Heart right ventricle (tissue), 16 donors: Measurements from ENCODE around the gene ATF7. TPM values are rescaled to one million over a fixed set of nuclear protein-coding genes. Genes with fewer than 3 reads are reported as not detected.
A peak's percentile ranks its signal among the peaks of the same experiment; 100 is the strongest.
"Not testable (repeated sequence)": the region's sequence is repeated elsewhere in the genome, so short reads cannot be mapped to it uniquely, and the experiment has no call there.

Experiments
- ATAC-seq, 8 donors: fragments of 200-7000 bp; cut with Tn5 transposase; one replicate each; pipeline ENCODE4 v1.9.1; 2020; ENCODE audit warnings: mild to moderate bottlenecking in 8 of 8, moderate library complexity in 8 of 8, moderate number of reproducible peaks in 1 of 8
- DNase-seq, 2 donors: peaks; one replicate each; pipeline ENCODE4 v3.0.0-alpha.2; 2020
- H3K27ac ChIP-seq, 10 donors: fragments of 200-600 bp; sonication (generic) in 2 of 10; one replicate each; pipeline versions ENCODE4 v1.5.0 to v1.8.0; 2020 to 2022; ENCODE audit warnings: mild to moderate bottlenecking in 3 of 10
- H3K27me3 ChIP-seq, 7 donors: fragments of 200-600 bp; one replicate each; pipeline ENCODE4 v1.8.0; 2021 to 2022; ENCODE audit warnings: mild to moderate bottlenecking in 2 of 7
- H3K36me3 ChIP-seq, 9 donors: fragments of 200-600 bp; sonication (generic) in 1 of 9; one replicate each; pipeline versions ENCODE4 v1.5.0 to v1.8.0; 2020 to 2022; ENCODE audit warnings: mild to moderate bottlenecking in 2 of 9
- H3K4me1 ChIP-seq, 9 donors: fragments of 200-600 bp; sonication (generic) in 1 of 9; one replicate each; pipeline versions ENCODE4 v1.5.0 to v1.8.0; 2020 to 2022; ENCODE audit warnings: mild to moderate bottlenecking in 4 of 9
- H3K4me3 ChIP-seq, 10 donors: fragments of 200-600 bp; sonication (generic) in 2 of 10; one replicate each; pipeline versions ENCODE4 v1.5.0 to v1.8.0; 2020 to 2022; ENCODE audit warnings: mild to moderate bottlenecking in 7 of 10, moderate library complexity in 2 of 10
- H3K9me3 ChIP-seq, 11 donors: fragments of 200-600 bp in 10 of 11; sonication (generic) in 2 of 11; one replicate each; pipeline versions ENCODE4 v1.5.0 to v1.8.0; 2013 to 2022; ENCODE audit warnings: mild to moderate bottlenecking in 2 of 11, control low read depth in 1 of 11, moderate library complexity in 1 of 11
- WGBS, 2 donors: extraction: QIAGEN DNeasy Blood & Tissue Kit; methylation state at CpG; one replicate each; pipeline ENCODE4 v1.1.7; 2013; ENCODE audit warnings: inconsistent platforms in 1 of 2; 5-methylcytosine and 5-hydroxymethylcytosine counted together
- intact Hi-C, 10 donors: fragments of 100-400 bp; cut with DNase I; formaldehyde crosslinking; loops; one replicate each; pipeline versions ENCODE4 v1.11.1 to v1.14.2; 2022
- polyA plus RNA-seq, 2 donors: library from polyadenylated mRNA; stranded (reverse); fragments of 200-250 nt; gene quantifications; one replicate each; pipeline ENCODE4 v1.2.3, GENCODE V29; 2013
- total RNA-seq, 10 donors: library from RNA; stranded (reverse); fragmentation: NEBNext Ultra II Directional in 3 of 10; extraction: Animal tissue kit (Norgen Biotek cat#: 25700) in 3 of 10; gene quantifications; one replicate each; pipeline versions ENCODE4 v1.2.1 to v1.2.4, GENCODE V29; 2021 to 2023
- TF ChIP-seq, protein P1 (sequence below), 9 donors: fragments of 200-600 bp; sonication (generic) in 2 of 9; IDR thresholded peaks; one replicate each; pipeline versions ENCODE4 v1.5.0 to v1.8.0; 2021 to 2022; ENCODE audit warnings: antibody characterized with exemption in 9 of 9, mild to moderate bottlenecking in 5 of 9, moderate library complexity in 1 of 9
- donor health status: Arrhythmogenic right ventricular cardiomyopathy.
- donor health status: ischemic (EF 13 %, LVEDD 7.1; RV severe dilation, severe dysfunction).
- donor health status: healthy with polysubstance abuse.
- donor health status: DM: no; HTN: yes; CAD: no.
- donor health status: DM: no; HTN: no; CAD: no.
- donor health status: ischemic (EF 25% LVEDD 6.9; RV normal size, moderate dysfunction).
- donor health status: ischemic (EF 25% LVEDD 5.7; RV mildly dilated, moderate dysfunction).
- donor health status: healthy.
- donor health status: DM: yes; HTN: yes; CAD: no.
- donor health status: Ischemic cardiomyopathy.
- donor health status: ischemic (EF 35%, LVEDD 5.7; RV mildly dilated, moderate dysfunction).
- donor health status: nonischemic (EF 11% LVEDD 7.7; RV severe dilation, severe dysfunction).
- donor health status: DM: yes; HTN: yes; CAD: no.
- donor health status: PGD.
- donor health status: ischemic (EF 29% LVEDD 5.4; RV normal size, mild dysfunction).
- donor health status: nonischemic (EF 23%, LVEDD 6.1; RV moderate dilation, normal function).

ATF7 gene
- total and polyA plus RNA-seq, 12 donors, result 12.6 to 47.8 (median 33.7) TPM

- H3K27ac ChIP-seq, result no peak overlapping the region
- H3K4me3 ChIP-seq, result no peak overlapping the region
- ATAC-seq (no peak), DNase-seq (no peak)
- intact Hi-C loops, result no loop called here
- no peaks in the 10 kb centered on the region for H3K9me3 ChIP-seq
- peaks cover 0 to 25% (median 0%) of the 10 kb centered on the region in 9 donors for H3K36me3 ChIP-seq
- TF ChIP-seq, protein P1, sequence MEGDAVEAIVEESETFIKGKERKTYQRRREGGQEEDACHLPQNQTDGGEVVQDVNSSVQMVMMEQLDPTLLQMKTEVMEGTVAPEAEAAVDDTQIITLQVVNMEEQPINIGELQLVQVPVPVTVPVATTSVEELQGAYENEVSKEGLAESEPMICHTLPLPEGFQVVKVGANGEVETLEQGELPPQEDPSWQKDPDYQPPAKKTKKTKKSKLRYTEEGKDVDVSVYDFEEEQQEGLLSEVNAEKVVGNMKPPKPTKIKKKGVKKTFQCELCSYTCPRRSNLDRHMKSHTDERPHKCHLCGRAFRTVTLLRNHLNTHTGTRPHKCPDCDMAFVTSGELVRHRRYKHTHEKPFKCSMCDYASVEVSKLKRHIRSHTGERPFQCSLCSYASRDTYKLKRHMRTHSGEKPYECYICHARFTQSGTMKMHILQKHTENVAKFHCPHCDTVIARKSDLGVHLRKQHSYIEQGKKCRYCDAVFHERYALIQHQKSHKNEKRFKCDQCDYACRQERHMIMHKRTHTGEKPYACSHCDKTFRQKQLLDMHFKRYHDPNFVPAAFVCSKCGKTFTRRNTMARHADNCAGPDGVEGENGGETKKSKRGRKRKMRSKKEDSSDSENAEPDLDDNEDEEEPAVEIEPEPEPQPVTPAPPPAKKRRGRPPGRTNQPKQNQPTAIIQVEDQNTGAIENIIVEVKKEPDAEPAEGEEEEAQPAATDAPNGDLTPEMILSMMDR (IDR thresholded peaks at IDR 0.05), result no peak
- 97 to 100% methylated on average over 2 of the region's 2 CpGs for WGBS, 2 donors
- H3K27me3 ChIP-seq, result no peaks in the 10 kb centered on the region
- peaks cover 0 to 44% (median 17%) of the 10 kb centered on the region in 9 donors for H3K4me1 ChIP-seq
These were observed 54.9 kb downstream of the ATF7 start for GRCh38 chr12:53571295-53571694.

GRCh38 chr12:53568809-53569557, 57.2 kb downstream of the ATF7 start:
- 66 to 80% methylated on average over 2 of the region's 2 CpGs for WGBS, 2 donors
- intact Hi-C loops, result no loop called here
- H3K4me1 ChIP-seq, result peaks cover 0 to 29% (median 25%) of the 10 kb centered on the region in 9 donors

GRCh38 chr12:53567961-53568808, 58.0 kb downstream of the ATF7 start:
- no peaks in the 10 kb centered on the region for H3K9me3 ChIP-seq
- peaks cover 0 to 17% (median 0%) of the 10 kb centered on the region in 9 donors for H3K36me3 ChIP-seq
- DNase-seq, result no peak
- no peak overlapping the region for H3K4me3 ChIP-seq
- intact Hi-C loops, result no loop called here
- H3K27me3 ChIP-seq, result no peaks in the 10 kb centered on the region
- H3K4me1 ChIP-seq, result peaks cover 0 to 37% (median 33%) of the 10 kb centered on the region in 9 donors
- 46 to 62% methylated on average over 6 of the region's 6 CpGs for WGBS, 2 donors
- TF ChIP-seq, protein P1 (IDR thresholded peaks at IDR 0.05), result no peak
- ATAC-seq, result no peak
- H3K27ac ChIP-seq, result peak overlapping the region in 1 of 10 donors; percentile 4

More at GRCh38 chr12:53568809-53569557, 57.2 kb downstream of the ATF7 start:
- H3K27me3 ChIP-seq, result no peaks in the 10 kb centered on the region
- ATAC-seq, result no peak
- no peak overlapping the region for H3K4me3 ChIP-seq
- DNase-seq, result no peak
- H3K9me3 ChIP-seq, result no peaks in the 10 kb centered on the region
- TF ChIP-seq, protein P1 (IDR thresholded peaks at IDR 0.05), result no peak
- peak overlapping the region in 1 of 10 donors; percentile 4 for H3K27ac ChIP-seq
- peaks cover 0 to 17% (median 0%) of the 10 kb centered on the region in 9 donors for H3K36me3 ChIP-seq

GRCh38 chr12:53565376-53565775, 60.8 kb downstream of the ATF7 start:
- whole genome bisulfite sequencing, 2 donors, result 94 to 98% methylated on average over 5 of the region's 5 CpGs
- H3K27me3 ChIP-seq, intact Hi-C loops, H3K9me3 ChIP-seq, DNase-seq, H3K4me3 ChIP-seq, H3K36me3 ChIP-seq, ATAC-seq, H3K27ac ChIP-seq: not testable (repeated sequence)
- H3K4me1 ChIP-seq, result peaks cover 4 to 58% (median 48%) of the 10 kb centered on the region in 9 donors
